Stimulated activated CD4-positive, alpha-beta T cell treated with anti-CD3 and anti-CD28 coated beads, Interleukin-15, amount 100 ng/mL, for 1 hour (primary cell): ENCODE data around the gene FLNA.
A peak's percentile ranks its signal among the peaks of the same experiment; 100 is the strongest.
"Not testable (repeated sequence)": the region's sequence is repeated elsewhere in the genome, so short reads cannot be mapped to it uniquely, and the experiment has no call there.

Source experiments
- DNase-seq, 2 donors: peaks; one replicate each; pipeline ENCODE4 v3.0.0-alpha.2; 2020; ENCODE audit warnings: low read depth in 1 of 2, low spot score in 1 of 2

Gene FLNA

GRCh38 chrX:154309041-154309775 lies 65.2 kb downstream of the FLNA start:
- no peak for DNase-seq

DNA sequence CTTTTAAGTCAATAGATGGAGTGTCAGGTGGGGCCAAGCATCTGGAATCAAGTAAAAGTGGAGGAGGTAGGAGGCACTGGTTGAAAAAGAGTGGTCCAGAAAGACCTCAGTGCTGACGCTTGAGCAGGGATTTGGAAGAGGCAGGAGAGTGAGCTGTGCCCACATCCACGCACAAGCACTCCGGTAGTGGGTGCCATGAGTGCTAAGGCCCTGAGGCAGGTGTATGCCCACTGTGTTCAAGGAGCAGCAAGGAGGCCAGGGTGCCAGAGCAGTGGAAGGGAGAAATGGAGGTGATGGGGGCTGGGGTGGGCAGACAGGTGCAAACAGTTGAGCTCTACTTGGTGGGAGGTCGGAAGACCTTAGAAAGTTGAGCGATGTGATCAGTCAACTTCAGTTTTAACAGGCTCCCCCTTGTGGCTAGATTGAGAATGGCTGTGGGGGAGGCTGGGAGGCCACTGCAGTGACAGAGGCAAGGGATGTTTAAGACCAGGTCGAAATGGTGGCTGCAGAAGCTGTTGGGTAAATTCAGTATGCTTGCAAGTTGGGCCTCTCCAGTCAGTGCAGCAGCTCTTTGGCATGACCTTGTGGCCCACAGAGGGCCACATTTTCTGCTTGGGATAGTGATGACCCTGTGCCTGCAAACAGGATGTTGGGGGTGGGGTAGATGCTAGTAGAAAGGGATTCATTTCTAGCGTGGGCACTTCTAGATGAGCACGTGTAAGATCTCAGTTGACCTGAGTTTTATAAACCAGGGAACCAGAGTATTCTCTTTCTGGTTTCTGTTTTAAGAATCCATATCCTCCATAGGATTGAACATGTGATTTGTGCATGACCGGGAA lies 66.1 kb downstream of the FLNA start:
- peak; percentile 54 to 56 for DNase-seq

- no peak for DNase-seq
These were observed 67.2 kb downstream of the FLNA start for GRCh38 chrX:154307202-154307601.

DNA sequence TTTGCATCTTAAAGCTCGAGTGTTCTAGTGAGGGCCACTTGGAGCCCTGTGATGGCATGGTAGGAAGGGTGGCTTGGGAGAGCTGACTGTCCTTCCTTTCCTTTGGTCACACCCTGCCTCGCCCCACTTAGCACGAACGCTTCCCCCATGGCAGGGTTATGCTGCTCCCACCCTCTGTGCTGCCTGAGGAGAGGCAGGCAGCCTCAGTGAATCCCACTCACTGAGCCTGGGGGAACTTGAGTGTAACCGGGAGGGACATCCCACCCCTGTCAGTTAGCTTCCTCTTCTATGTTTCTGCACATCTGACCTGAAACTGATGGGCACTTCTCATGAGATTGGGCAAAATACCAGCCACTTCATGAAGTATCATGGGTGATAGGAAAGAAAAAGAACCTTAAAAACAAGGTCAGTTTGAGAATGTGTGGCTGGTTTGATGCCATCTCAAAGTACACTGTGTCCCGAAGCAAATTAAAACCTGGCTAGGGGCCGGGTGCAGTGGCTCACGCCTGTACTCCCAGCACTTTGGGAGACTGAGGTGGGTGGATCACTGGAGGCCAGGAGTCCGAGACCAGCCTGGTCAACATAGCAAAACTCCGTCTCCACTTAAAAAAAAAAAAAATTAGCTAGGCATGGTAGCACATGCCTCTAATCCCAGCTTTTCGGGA lies 68.8 kb downstream of the FLNA start:
- DNase-seq, result no peak

- DNase-seq, result no peak
These were observed 69.6 kb downstream of the FLNA start for GRCh38 chrX:154304846-154305245.

GRCh38 chrX:154303476-154303875 lies 71.0 kb downstream of the FLNA start:
- no peak for DNase-seq

GRCh38 chrX:154302998-154303397 lies 71.4 kb downstream of the FLNA start:
- not testable (repeated sequence) for DNase-seq

- DNase-seq, result no peak
These were observed 73.6 kb downstream of the FLNA start for GRCh38 chrX:154300816-154301215.
